Hematopoietic multipotent progenitor cell treated with erythropoietin and hydrocortisone succinate and interleukin-3 and kit ligand, for 8 days (in vitro differentiated cells): ENCODE measurements around the gene TDRD15.
A peak's percentile ranks its signal among the peaks of the same experiment; 100 is the strongest.
"Not testable (repeated sequence)": the region's sequence is repeated elsewhere in the genome, so short reads cannot be mapped to it uniquely, and the experiment has no call there.

Experiments
- DNase-seq: peaks from one replicate; pipeline ENCODE4 v3.0.0-alpha.2; 2015

Gene TDRD15

DNA sequence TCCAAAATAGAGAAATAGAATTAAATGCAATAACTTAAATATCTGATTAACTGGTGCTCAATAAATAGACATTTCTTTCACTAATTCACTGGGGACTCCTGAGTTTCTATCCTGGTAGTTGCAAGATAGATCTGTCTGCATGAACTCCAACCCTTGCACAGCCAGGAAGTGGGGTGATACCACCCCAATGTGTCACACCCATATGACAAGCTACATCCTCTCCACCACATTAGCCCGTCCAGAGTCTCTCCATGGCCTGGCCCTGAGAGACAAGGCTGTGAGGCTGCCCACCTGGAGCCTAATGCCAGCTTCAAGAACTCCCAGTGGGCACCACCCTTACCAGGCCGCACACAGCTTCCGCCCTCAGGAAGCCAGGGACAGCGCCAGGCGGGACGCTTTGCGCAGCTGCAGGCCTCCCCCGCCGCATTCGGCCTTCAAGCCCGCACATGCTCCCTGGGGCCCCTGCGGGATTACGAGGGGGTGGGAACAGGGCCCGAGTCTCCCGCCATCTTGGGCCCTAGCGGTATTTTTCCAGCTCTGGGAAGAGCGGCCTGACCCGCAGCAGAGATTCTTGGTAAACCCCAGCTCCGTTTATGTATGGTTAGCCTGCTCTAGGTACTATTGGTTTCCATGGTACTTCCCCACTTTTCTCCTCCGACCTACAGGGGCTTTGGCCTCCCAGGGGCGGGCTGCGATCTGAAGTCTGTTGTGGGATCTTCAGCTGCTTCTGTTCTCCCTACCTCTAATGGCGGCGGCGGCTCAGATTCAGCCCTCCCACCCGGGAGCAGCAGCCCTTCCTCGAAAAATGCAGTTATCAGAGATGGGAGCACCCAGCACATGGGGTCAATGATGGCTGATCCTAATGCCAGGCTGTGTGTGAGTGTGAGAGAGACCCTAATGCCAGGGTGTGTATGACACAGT is at the start of gene TDRD15:
TSS of gene TDRD15 (plus strand) at position 496 of the 921 bp plus-strand sequence. CDS start 13,500 bp downstream, outside the sequence.
- DNase-seq = peak; percentile 3

DNA sequence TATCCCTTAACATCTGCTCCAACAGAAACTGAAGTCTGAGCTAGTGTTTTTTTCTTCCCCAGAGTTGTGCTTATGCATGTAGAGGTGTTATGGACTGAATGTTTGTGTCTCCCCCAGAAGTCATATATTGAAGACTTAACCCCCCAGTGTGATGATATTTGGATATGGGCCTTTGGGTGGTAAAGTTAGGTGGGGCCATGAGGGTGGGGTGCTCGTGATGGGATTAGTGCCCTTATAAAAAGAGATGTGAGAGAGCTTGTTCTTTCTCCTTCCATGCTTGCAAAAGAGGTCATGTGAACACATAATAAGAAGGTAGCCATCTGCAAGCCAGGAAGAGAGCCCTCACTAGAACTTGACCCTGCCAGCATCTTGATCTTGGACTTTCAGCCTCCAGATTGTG is 45.5 kb upstream of the TDRD15 start:
- DNase-seq = no peak

DNA sequence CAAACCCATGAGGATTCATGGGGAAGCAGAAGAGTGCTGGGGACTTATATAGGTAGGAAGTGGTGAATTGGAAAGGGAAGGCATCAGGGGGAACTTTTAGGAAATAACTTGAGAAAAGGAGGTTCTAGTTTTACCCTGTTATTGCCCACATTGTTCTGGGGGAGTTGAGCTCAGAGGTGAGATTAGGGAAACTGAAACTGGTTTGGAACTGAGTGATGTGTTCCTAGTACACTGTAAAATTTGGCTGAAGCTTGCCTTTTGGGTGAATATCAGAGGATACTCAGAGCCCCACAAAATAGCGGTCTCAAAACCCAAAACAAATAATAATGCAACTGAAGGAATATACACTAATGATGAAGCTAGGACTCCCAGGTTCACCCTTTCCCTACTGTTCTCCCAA is 40.3 kb upstream of the TDRD15 start:
- DNase-seq = no peak

DNA sequence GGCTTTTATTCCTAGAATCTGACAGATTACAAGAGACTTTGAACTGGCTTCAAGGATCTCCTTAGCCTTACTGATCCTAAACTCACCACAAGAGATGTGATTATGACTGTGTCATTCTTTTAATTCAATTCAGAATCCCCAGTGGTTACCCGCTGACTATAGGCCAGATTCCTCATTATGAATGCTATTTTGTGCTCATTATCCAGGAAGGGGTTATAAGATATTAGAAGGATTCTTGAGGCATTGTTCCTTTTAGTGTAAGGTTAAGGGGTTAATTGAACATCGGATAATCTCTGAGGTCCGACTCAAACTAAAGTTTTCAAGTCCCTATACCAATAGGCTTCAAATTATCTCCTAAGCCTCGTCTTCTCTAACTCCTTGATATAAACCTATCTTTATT is 39.4 kb upstream of the TDRD15 start:
- DNase-seq = no peak

DNA sequence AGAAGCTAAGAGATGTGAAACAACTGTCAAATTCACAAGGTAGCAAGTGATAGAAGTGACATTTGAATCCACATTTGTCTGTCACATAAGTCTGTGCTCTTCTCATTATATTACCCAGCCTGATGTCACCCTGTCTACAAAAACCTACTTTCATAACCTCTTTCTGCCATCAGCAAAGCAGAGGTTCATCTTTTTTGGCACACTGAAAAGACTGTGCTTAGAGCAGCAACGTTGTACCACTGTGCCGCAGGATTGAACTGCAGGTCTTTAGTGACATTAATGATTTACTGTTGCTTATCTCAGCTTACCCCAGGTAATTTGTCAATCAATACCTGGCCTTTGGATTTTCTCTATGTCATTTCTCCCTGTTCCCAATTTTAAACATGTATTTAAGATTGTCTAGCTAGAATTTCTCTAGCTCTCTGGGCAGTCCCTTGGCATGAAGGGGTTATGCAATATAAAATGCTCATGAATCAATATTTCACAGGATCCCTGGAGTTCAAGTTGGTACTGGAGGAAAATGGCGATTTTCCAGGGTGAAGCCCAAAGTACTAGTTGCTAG is 31.4 kb upstream of the TDRD15 start:
- DNase-seq = no peak

DNA sequence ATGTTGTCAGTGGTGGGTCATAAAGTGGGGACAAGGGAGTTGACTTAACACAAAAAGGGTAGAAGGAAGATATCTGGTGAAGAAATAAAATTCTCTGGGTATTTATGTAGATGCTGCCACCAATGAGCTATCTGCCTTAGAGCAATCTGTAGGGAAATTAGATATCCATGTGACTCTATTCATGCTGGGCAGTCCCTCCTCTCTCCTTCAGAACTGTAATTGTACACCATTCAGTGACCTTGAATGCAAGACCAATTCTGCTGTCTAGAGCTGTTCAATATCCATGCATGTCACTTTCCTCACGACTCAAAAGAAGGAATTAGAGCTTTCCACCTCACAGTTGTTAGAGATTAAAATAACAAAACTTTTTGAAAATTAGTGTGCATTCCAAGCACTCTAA is 28.6 kb upstream of the TDRD15 start:
- no peak for DNase-seq

DNA sequence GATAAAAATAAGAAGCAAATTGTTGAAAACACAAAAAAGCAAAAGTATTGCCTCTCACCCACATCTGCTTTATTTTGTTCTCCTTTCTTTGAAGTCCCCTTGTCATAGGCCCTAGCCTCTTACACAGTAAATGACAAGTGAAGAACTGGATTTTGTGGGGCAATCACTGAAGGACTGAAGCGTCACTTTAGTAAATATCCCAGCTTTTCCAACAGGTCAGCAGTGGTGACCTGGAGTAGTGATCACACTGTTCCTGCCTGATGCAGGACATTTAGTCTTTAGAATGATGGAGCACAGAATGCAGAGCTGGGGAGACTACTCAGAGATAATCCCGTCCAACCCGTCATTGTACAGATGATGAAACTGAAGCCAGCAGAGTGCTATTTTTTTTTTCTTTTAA is 28.1 kb upstream of the TDRD15 start:
- no peak for DNase-seq

DNA sequence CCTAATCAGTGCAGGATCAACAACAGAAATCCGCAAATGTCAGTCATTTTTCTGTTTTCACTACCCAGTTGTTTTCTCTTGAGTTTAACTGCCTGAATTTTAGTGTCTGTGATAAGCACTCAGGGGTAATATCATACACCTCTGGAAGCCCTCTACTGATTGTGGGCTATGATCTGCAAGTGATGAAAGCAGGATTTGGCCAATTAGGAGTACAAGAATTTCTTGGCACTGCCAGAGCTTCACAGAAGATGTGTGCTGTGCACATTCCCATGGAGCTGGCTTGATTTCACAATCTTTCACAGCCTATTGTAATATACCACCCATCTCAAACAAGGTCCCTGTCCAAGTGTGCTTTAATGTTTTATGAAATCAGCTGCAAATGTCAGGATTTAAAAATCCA is 27.3 kb upstream of the TDRD15 start:
- no peak for DNase-seq

DNA sequence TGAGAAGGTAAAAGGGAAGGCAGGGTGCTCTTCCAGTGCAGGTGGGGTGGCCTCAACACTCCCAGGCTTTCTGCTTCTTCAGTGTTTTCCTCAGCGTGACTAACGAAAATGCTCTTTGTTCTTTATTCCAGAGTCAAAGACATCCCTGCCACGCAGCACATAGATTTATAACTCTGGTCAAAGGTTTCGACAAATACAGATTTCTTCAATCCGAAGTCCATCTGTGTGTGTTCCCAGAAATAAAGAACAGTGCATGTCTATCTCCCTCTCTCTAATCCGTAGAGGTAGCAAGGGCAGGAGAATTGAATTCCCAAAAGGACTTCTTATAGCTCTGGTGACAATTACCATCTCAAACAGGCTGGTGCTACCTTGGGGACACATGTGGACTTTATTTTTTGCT is 26.4 kb upstream of the TDRD15 start:
- DNase-seq = no peak

DNA sequence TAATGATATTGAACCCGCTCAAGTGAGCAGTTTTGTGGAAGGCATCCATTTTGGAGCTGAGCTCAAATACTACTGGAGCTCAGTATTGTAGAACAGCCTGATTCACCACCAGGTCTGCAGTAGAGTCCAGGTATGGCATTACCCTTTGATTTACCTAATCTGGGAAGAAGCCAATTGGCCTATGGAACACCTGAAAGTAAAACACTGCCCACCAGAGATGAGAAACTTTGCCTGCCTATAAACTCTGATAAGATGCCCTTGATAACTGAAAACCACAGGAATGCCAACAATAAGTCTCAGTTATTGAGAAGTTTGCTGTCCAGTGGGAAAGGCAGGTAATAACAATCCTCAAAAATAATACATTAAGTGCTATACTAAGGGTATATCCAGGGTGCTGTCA is 25.5 kb upstream of the TDRD15 start:
- DNase-seq = no peak

DNA sequence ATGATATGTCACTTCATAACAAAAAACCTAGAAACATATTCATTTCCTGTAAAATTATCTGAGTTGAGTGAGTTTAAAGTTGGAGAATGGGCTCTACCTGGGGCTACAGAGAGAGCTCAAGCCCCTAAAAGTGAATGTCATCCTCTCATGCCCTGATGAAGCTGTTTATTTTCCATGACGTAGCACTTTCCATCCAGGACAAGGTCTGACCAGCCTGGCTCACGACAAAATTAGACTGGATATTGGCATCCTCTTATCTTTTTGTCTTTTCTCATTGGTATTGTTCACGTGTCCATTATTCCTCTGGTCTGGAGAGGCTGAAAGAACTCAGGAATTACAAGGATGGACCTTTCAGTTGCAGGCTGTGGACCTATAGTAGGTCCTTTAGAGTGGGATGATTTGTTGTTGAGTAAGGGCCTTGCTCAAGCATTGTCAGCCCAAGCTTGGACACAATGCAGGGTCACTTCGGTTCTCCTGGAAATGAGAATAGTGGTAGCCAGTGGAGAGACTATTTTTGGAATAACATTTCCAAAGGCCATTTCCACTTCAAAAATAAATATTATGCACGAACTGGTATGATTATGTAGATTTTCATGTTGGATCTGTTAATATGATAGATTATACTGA is 24.4 kb upstream of the TDRD15 start:
- DNase-seq = no peak

DNA sequence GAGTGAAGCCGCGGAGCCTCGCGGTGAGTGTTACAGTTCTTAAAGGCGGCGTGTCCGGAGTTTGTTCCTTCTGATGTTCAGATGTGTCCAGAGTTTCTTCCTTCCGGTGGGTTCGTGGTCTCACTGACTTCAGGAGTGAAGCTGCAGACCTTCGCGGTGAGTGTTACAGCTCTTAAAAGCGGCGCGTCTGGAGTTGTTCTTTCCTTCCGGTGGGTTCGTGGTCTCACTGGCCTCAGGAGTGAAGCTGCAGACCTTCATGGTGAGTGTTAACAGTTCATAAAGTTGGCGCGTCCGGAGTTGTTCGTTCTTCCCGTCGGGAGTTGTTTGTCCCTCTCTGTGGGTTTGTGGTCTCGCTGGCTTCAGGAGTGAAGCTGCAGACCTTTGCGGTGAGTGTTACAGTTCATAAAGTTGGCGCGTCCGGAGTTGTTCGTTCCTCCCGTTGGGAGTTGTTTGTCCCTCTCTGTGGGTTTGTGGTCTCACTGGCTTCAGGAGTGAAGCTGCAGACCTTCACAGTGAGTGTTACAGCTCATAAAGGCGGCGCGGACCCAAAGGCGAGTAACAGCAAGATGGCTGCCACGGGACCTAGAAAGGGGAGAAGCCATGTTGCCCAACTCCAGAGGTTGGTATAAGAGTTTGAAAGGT is 22.1 kb upstream of the TDRD15 start:
- DNase-seq = not testable (repeated sequence)

DNA sequence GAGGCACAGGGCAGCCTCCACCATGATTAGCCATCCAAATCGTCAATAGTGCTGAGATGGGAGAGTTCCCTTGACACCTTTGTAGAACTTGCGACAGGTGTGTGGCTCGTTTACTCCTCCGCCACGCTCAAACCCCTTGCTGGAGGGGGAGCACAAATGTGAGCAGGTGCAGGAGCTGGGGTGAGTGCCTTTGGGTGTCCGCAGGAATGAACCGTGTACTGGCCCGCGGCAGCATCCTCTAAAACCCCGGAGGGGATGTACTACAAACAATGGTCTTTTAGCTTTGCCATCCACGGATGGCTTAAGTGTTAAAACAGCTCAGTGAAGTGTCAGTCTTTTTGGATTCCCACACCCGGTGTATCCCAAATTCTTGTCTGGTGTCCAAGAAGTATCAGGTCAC is 21.4 kb upstream of the TDRD15 start:
- DNase-seq = no peak

DNA sequence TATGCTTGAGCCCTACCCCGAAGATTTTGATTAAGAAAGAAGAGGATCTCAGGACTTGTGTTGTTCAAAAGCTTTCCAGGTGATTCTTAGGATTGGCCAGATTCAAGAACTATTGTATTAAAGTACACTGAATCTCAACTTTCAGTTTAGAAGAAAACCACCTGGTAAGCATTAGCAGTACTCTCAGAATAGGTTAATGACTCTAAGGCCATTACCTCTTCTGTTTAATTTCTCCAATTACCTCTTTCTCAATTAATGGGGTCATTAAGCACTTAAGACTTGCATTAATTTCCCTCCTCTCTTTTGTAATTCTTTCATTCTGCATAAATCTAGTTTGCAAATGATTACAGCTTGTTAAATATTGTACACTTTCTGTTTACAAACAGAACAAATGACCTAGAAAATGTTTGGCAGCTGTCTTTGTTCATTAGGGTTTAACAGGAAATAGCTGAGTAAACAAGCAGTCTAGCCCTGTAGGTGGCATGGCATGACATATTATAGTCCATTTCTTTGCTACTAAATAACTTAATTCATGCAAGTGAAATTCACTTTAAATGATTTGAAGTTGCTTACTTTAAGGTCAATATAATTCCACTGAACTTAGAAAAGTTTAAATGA is 20.4 kb upstream of the TDRD15 start:
- DNase-seq = no peak

DNA sequence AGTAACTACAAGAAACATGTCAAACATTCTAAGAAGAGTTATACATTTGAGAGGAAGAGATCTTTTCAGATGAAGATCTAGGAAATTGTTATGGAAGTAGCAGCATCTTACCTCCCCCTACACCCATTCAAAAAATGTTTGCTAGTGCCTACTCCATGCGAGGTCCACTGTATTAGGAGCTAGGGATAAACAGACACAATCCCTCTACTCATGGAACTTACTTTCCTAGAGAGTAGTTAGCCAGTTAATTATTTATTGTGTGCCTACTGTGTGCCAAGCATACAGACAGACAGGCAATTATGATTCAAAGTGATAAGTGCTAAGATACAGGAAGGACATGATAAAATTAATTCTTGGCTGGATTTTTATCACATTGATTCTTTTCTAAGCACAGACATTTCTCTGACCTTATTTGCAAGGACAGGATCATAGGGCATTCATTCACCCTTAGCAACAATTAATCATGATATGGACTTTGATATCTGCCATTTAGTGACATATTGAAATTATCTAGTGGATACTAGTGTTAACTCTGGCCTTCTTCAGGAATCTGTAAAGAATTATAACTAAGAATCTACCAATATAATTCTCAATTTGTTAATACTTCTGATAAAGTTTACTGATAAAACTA is 19.6 kb upstream of the TDRD15 start:
- no peak for DNase-seq

DNA sequence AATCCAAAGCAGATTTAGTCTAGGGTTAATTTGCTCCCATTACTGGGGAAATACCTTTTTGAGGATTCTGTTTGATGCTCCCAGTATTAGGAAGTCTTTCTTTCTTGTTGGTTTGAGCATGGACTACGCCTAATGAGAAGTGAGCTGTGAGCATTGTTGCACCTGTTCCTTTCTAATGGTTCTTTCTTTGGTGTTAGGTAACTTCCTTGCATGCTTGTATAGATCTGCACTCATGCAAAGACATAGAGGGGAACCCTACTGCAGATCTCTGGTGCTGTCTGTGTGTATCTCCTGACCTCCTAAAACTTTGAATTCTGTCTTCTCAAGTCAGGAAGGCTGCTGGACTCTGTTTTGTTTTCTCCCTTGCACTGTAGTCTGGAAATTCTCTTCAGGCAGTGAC is 12.8 kb upstream of the TDRD15 start:
- DNase-seq = no peak

DNA sequence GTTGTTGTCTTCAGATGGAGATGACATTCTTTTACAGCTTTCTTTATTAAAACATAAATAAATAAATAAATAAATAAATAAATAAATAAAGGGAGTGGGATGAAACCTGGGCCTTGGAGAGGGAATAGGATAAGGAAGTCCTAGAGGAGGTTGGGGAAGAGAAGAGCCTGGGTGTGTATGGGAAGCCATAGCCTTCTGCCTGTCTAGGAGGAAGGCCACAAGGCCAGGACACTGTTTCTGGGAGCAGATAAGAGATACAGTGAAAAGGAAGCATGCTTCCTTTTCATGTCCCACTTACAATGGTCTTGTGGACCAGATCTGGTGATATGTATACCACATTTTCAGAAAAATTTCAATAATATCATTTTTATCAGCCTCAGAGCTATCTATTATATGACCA is 6.1 kb upstream of the TDRD15 start:
- no peak for DNase-seq

DNA sequence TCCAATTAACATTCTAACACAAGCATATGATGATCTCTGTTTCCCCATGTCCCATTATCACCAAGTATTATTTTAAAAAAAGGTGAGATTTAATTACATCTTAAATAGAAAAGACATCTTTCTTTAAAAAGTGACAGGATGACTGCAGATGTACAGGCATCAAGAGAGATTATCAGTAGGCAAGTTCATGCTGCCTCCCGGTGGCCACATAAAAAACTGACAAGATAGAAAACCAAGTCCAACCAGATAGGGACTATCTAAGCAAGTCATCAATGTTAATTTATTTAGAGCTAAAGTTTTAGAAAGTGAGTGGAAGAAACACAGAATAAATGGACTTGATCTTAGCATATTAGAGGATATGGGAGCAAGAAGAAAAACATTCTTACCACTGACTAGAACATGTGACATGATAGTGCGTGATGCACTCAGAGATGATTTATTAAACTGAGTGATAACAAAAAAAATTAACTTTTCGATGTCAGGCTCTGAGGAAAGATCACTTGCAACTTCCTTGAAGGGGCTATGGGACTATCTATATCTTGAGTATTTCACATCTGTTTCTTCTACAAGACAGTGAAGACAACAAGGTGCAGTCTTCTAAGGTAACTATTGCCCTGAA is 5.4 kb upstream of the TDRD15 start:
- peak; percentile 53 for DNase-seq

DNA sequence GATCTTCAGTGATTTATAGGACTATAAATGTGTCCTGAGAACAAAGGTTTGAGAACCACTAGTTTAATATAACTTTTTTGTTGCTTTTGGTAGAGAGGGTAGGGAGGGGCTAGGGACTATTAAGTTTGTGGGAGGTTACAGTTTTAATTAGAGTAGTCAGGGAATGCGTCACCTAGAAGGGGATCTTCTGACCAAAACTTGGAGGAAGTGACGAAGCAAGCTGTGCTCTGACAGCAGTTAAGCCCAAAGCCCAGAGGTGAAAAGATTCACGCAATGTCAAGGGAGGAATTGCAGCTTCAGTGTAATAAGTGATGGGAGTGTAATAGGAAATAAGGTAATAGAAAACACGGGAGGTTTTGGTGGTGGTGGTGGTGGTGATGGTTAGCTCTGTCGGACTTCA is 8.1 kb downstream of the TDRD15 start:
- DNase-seq = no peak

DNA sequence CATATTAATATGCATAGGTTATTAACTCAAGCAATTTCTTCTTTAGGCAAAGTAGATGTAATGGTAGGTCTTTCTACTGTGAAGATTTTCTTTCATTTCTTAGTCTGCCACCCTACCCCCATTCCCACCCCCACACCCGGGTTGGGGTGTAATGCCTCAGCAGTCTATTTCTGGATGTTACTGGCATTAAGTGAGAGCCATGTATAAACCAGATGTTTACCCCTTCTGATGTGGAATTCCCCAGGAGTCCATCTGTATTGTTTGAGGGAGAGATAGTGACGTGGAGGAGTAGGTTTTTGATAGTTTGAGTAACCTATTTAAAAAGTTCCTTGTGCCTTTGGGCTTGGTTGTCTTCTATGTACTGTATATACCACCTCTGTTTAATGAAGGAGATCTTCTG is 11.8 kb downstream of the TDRD15 start:
- no peak for DNase-seq

DNA sequence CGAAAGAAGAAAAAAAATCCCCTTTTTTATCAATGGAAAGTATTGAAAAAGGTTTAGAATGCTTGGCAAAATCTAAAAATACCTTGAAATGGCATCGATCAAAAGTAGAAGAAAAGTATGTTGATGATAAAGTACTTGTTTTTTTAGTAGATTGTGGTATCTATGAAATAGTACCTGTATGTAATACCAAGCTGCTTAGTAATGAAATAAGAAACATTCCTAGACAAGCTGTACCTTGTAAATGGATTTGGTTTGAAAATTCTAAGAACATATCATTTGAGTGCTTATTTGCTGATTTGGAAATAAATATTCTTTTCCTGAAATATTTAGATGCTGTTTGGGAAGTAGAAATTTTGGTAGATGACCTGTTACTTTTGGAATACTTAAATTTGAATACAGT is 18.4 kb downstream of the TDRD15 start:
- no peak for DNase-seq

DNA sequence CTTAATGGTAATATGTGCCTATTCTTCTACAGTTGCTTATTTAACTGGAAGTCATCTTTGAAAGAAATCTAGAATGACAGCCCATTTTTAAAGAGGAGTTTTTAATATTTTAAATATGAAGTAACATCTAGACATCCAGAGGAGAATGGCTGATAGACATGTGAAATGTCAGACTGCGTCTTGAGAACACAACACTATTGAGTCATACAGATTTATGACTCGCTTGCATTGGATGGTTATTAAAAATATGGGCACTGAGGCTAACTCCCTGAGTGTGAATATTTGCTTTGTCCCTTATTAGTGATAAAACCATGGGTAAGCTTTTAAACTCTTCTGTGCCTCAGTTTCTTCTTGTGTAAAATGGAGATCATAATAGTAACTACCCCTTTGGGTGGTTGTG is 22.9 kb downstream of the TDRD15 start:
- DNase-seq = no peak
